ENCODE data around the gene CHST13. TPM values are rescaled to one million over a fixed set of nuclear protein-coding genes. Genes with fewer than 3 reads are reported as not detected.

CHST13 gene
- total RNA-seq, 4 donors from 2014 or later: 2.8 to 2.9 TPM; not detected in 2

DNA sequence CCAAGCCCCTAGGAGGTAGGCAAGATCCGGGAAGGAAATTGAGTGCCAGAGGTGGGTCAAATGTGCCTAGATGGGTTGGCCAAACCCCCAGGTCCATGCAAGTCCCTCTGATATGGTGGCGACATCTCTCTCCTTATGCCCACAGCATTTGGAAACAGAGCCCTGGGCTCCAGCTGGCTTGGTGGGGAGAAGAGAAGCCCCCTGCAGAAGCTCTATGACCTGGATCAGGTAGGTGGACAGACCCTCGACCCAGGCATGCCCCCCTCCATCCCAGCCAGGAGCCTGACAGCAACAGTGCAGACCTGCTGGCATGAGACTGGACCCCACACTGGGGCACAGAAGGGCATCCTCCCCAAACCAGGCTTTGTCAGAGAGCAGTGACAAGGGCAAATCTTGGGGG, 12.2 kb downstream of the CHST13 start:
- H3K27me3 ChIP-seq: no peaks in the 10 kb centered on the region
- H3K27ac ChIP-seq: no peak overlapping the region
- no peaks in the 10 kb centered on the region for H3K36me3 ChIP-seq
- TF ChIP-seq POLR2A (IDR thresholded peaks at IDR 0.05) (no peak), CTCF (IDR thresholded peaks at IDR 0.05) (no peak)
- no peak overlapping the region for H3K4me3 ChIP-seq
- DNase-seq: peak in 1 of 3 donors; percentile 11
- H3K4me1 ChIP-seq: no peaks in the 10 kb centered on the region
- no peaks in the 10 kb centered on the region for H3K9me3 ChIP-seq

DNA sequence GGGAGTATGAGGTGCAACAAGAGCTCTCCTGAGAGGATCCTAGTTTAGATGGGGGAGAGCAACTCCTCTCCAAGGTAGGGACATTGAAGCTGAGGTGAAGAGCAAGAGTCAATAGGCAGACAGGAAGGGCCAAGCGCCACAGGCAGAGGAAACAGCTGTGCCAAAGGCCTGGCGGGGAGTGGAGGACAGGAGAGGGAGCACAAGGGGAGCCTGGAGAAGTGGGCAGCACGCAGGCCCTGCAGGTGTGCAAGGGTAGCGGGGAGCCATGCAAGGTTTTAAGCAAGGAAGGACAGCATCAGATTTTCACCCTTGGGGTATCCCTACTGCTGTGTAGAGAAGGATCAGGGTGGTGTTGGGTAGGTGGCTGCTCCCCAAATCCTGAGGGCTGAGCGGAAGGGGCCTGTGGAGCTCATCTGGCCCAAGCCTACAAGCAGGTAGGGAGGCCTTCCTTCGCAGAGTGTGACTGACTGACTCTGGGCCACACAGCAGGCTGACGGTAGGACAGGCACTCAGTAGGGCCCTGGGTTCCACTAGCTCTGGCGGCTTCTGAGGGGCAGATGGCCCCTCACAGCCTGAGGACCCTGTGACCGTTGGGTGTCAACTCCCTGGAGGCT, 13.3 kb downstream of the CHST13 start:
- Histone ChIP-seq H3K4me3 (no peak overlapping the region), H3K27ac (no peak overlapping the region), H3K4me1 (no peaks in the 10 kb centered on the region), H3K27me3 (no peaks in the 10 kb centered on the region), H3K36me3 (no peaks in the 10 kb centered on the region), H3K9me3 (no peaks in the 10 kb centered on the region)
- no peak for TF ChIP-seq CTCF (IDR thresholded peaks at IDR 0.05)
- no peak for TF ChIP-seq POLR2A (IDR thresholded peaks at IDR 0.05)
- peak in 1 of 3 donors; percentile 23 for DNase-seq

- Histone ChIP-seq H3K27me3 (no peaks in the 10 kb centered on the region), H3K9me3 (no peaks in the 10 kb centered on the region), H3K36me3 (no peaks in the 10 kb centered on the region), H3K4me3 (no peak overlapping the region), H3K4me1 (no peaks in the 10 kb centered on the region), H3K27ac (no peak overlapping the region)
- peak in 2 of 3 donors; percentile 52 to 61 for DNase-seq
- no peak for TF ChIP-seq POLR2A (IDR thresholded peaks at IDR 0.05)
- no peak for TF ChIP-seq CTCF (IDR thresholded peaks at IDR 0.05)
Observed at GRCh38 chr3:126537730-126538281, 13.9 kb downstream of the CHST13 start.

GRCh38 chr3:126538316-126538715, 14.4 kb downstream of the CHST13 start:
- TF ChIP-seq CTCF (IDR thresholded peaks at IDR 0.05): no peak
- TF ChIP-seq POLR2A (IDR thresholded peaks at IDR 0.05): no peak
- no peaks in the 10 kb centered on the region for H3K9me3 ChIP-seq
- no peaks in the 10 kb centered on the region for H3K4me1 ChIP-seq
- H3K4me3 ChIP-seq: no peak overlapping the region
- no peak overlapping the region for H3K27ac ChIP-seq
- no peaks in the 10 kb centered on the region for H3K36me3 ChIP-seq
- H3K27me3 ChIP-seq: no peaks in the 10 kb centered on the region
- DNase-seq: peak in 2 of 3 donors; percentile 31 to 32

GRCh38 chr3:126538966-126539365, 15.0 kb downstream of the CHST13 start:
- TF ChIP-seq POLR2A (IDR thresholded peaks at IDR 0.05) (no peak), CTCF (IDR thresholded peaks at IDR 0.05) (no peak)
- no peak overlapping the region for H3K4me3 ChIP-seq
- H3K4me1 ChIP-seq: no peaks in the 10 kb centered on the region
- no peak for DNase-seq
- no peak overlapping the region for H3K27ac ChIP-seq
- no peaks in the 10 kb centered on the region for H3K27me3 ChIP-seq
- H3K36me3 ChIP-seq: no peaks in the 10 kb centered on the region
- no peaks in the 10 kb centered on the region for H3K9me3 ChIP-seq

Data from Peyer's patch (tissue), 4 donors.